Measurements from ENCODE around the gene RFX8. TPM values are rescaled to one million over a fixed set of nuclear protein-coding genes. Genes with fewer than 3 reads are reported as not detected.
A peak's percentile ranks its signal among the peaks of the same experiment; 100 is the strongest.

The RFX8 gene
- total and polyA plus RNA-seq, 3 experiments from 2014 or later, result not detected

DNA sequence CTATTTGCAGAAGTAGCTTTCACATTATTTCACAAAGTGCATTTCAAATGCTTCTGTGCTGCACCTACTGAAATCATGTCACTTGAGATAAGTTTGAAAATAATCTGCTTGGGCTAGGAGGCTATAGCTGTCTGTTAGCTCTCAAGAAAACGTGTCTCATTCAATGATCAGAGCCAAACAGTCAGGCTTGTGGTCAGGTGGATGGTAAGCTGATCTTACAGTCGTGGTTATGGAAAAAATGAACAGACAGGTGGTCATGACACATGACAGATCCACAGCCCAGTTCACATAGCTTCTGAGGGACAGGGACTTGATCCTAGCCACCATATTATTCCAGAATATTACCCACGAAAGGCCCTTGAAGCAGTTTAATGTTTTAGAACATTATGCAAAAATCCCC is 26.5 kb upstream of the RFX8 start:
- DNase-seq, result no peak
- ChIA-PET CTCF (interaction anchor here (0.9 kb wide), 1 partner anchor 83 kb away, joined by 4 read pairs; no protein-coding TSS in a partner anchor), POLR2A (no interaction called here)
- H3K27me3 Mint-ChIP-seq, result peaks cover 6 to 8% of the 10 kb centered on the region in 2 donors
- H3K9me3 Mint-ChIP-seq, result no peaks in the 10 kb centered on the region
- Histone ChIP-seq H3K4me1 (ENCODE audit: insufficient read depth, low read length) (peaks cover 8% of the 10 kb centered on the region), H3K36me3 (ENCODE audit: insufficient read depth, low read length) (no peaks in the 10 kb centered on the region), H3K27ac (ENCODE audit: low read depth, low read length) (no peak overlapping the region), H3K27me3 (ENCODE audit: insufficient read depth, low read length, poor library complexity, severe bottlenecking) (no peaks in the 10 kb centered on the region), H3K4me3 (ENCODE audit: low read length) (no peak overlapping the region), H3K9me3 (ENCODE audit: low read length) (no peaks in the 10 kb centered on the region)
- H3K4me1 Mint-ChIP-seq, result peaks cover 5 to 13% (median 10%) of the 10 kb centered on the region in 3 donors
- no peaks in the 10 kb centered on the region for H3K36me3 Mint-ChIP-seq
- no peak overlapping the region for H3K27ac Mint-ChIP-seq
- H3K4me3 Mint-ChIP-seq, result no peak overlapping the region

DNA sequence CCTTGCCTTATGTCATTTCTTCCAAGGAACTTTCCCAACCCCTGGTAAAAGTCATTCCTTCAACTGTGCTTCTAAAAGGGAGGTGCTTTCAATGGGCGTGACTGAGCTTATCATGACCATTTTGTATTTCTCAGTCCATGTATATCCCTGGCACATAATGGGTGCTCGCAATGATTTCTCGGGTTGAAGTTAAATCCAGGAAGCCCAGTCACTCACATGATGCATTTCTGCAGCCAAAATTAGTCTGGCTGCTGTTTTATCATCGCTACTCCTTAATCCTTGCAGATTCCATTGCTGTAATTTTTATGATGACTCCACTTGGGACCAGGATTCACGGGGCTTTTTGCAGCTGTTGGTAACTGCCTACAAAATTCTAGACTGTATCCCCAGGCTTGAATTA is 25.9 kb upstream of the RFX8 start:
- Histone ChIP-seq H3K36me3 (ENCODE audit: insufficient read depth, low read length) (no peaks in the 10 kb centered on the region), H3K4me3 (ENCODE audit: low read length) (no peak overlapping the region), H3K4me1 (ENCODE audit: insufficient read depth, low read length) (peaks cover 8% of the 10 kb centered on the region), H3K27me3 (ENCODE audit: insufficient read depth, low read length, poor library complexity, severe bottlenecking) (no peaks in the 10 kb centered on the region), H3K9me3 (ENCODE audit: low read length) (no peaks in the 10 kb centered on the region), H3K27ac (ENCODE audit: low read depth, low read length) (no peak overlapping the region)
- Mint-ChIP-seq H3K27me3 (peaks cover 8 to 9% of the 10 kb centered on the region in 2 donors), H3K27ac (no peak overlapping the region), H3K4me3 (no peak overlapping the region), H3K36me3 (no peaks in the 10 kb centered on the region), H3K4me1 (peaks cover 5 to 13% (median 10%) of the 10 kb centered on the region in 3 donors), H3K9me3 (no peaks in the 10 kb centered on the region)
- POLR2A ChIA-PET, result no interaction called here
- CTCF ChIA-PET, result no interaction called here
- no peak for DNase-seq

DNA sequence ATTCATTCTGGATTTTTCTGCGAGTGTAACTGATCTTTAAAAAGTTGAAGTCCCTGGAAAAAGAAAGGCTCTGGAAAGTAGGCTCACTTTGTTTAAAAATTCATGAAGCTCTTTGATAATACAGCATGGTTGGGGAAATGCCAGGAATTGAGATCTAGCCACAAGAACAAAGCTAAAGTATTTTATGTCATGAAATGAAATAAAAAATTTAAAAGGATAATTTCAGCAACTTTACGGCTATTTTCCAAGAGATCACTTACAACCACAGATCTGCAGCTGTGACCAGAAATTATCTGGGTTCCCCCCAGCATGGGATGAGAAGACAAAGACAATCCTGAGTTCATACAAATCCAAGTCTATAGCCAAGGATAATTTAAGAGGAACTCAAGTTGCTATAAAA is 25.3 kb upstream of the RFX8 start:
- peaks cover 5 to 13% (median 10%) of the 10 kb centered on the region in 3 donors for H3K4me1 Mint-ChIP-seq
- peak overlapping the region in 1 of 8 donors; percentile 32 for H3K27ac Mint-ChIP-seq
- peaks cover 8 to 9% of the 10 kb centered on the region in 2 donors for H3K27me3 Mint-ChIP-seq
- Histone ChIP-seq H3K4me1 (ENCODE audit: insufficient read depth, low read length) (peaks cover 8% of the 10 kb centered on the region), H3K4me3 (ENCODE audit: low read length) (no peak overlapping the region), H3K9me3 (ENCODE audit: low read length) (no peaks in the 10 kb centered on the region), H3K27me3 (ENCODE audit: insufficient read depth, low read length, poor library complexity, severe bottlenecking) (no peaks in the 10 kb centered on the region), H3K27ac (ENCODE audit: low read depth, low read length) (no peak overlapping the region), H3K36me3 (ENCODE audit: insufficient read depth, low read length) (no peaks in the 10 kb centered on the region)
- POLR2A ChIA-PET, result no interaction called here
- H3K36me3 Mint-ChIP-seq, result no peaks in the 10 kb centered on the region
- CTCF ChIA-PET, result no interaction called here
- H3K4me3 Mint-ChIP-seq, result no peak overlapping the region
- no peaks in the 10 kb centered on the region for H3K9me3 Mint-ChIP-seq
- no peak for DNase-seq

GRCh38 chr2:101496279-101496678 is 21.4 kb upstream of the RFX8 start:
- no peaks in the 10 kb centered on the region for H3K36me3 ChIP-seq (ENCODE audit: insufficient read depth, low read length)
- no peak overlapping the region for H3K4me3 ChIP-seq (ENCODE audit: low read length)
- H3K9me3 ChIP-seq (ENCODE audit: low read length), result no peaks in the 10 kb centered on the region
- Mint-ChIP-seq H3K9me3 (no peaks in the 10 kb centered on the region), H3K36me3 (no peaks in the 10 kb centered on the region), H3K4me1 (no peaks in the 10 kb centered on the region), H3K27ac (no peak overlapping the region), H3K27me3 (peaks cover 8 to 9% of the 10 kb centered on the region in 2 donors), H3K4me3 (no peak overlapping the region)
- no peak overlapping the region for H3K27ac ChIP-seq (ENCODE audit: low read depth, low read length)
- no peaks in the 10 kb centered on the region for H3K4me1 ChIP-seq (ENCODE audit: insufficient read depth, low read length)
- ChIA-PET POLR2A (no interaction called here), CTCF (no interaction called here)
- H3K27me3 ChIP-seq (ENCODE audit: insufficient read depth, low read length, poor library complexity, severe bottlenecking), result no peaks in the 10 kb centered on the region
- no peak for DNase-seq

DNA sequence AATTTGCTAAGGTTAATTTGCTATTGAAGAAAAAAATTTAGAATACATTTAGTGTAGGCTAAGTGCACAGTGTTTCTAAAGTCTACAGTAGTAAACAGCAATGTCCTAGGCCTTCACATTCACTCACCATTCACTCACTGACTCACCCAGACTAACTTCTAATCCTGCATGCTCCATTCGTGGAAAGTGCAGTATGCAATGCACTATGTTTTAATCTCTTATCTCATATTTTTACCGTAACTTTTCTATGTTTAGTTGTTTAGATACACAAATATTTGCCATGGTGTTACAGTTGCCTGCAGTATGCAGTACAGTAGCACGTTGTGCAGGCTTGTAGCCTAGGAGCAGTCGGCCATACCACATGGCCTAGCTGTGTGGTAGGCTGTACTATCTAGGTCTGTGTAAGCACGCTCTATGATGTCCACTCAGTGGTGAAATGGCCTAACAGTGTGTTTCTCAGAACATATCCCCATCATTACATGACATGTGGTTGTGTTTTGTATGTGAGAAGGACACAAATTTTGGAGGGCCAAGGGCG is 18.1 kb upstream of the RFX8 start:
- ChIA-PET CTCF (no interaction called here), POLR2A (no interaction called here)
- Mint-ChIP-seq H3K36me3 (peaks cover 0 to 2% (median 0%) of the 10 kb centered on the region in 3 donors), H3K4me1 (no peaks in the 10 kb centered on the region), H3K4me3 (no peak overlapping the region), H3K9me3 (no peaks in the 10 kb centered on the region), H3K27me3 (peaks cover 8 to 12% of the 10 kb centered on the region in 2 donors), H3K27ac (no peak overlapping the region)
- DNase-seq, result no peak
- H3K9me3 ChIP-seq (ENCODE audit: low read length), result no peaks in the 10 kb centered on the region
- H3K4me3 ChIP-seq (ENCODE audit: low read length), result no peak overlapping the region
- H3K36me3 ChIP-seq (ENCODE audit: insufficient read depth, low read length), result no peaks in the 10 kb centered on the region
- H3K27me3 ChIP-seq (ENCODE audit: insufficient read depth, low read length, poor library complexity, severe bottlenecking), result no peaks in the 10 kb centered on the region
- no peaks in the 10 kb centered on the region for H3K4me1 ChIP-seq (ENCODE audit: insufficient read depth, low read length)
- no peak overlapping the region for H3K27ac ChIP-seq (ENCODE audit: low read depth, low read length)

GRCh38 chr2:101486994-101487393 is 12.1 kb upstream of the RFX8 start:
- H3K4me3 Mint-ChIP-seq, result peak overlapping the region in 2 of 7 donors; percentile 6 to 18
- Histone ChIP-seq H3K27me3 (ENCODE audit: insufficient read depth, low read length, poor library complexity, severe bottlenecking) (no peaks in the 10 kb centered on the region), H3K4me1 (ENCODE audit: insufficient read depth, low read length) (peaks cover 15% of the 10 kb centered on the region), H3K36me3 (ENCODE audit: insufficient read depth, low read length) (no peaks in the 10 kb centered on the region), H3K4me3 (ENCODE audit: low read length) (no peak overlapping the region), H3K9me3 (ENCODE audit: low read length) (no peaks in the 10 kb centered on the region), H3K27ac (ENCODE audit: low read depth, low read length) (no peak overlapping the region)
- peak overlapping the region in 1 of 8 donors; percentile 58 for H3K27ac Mint-ChIP-seq
- no peaks in the 10 kb centered on the region for H3K9me3 Mint-ChIP-seq
- H3K36me3 Mint-ChIP-seq, result peaks cover 0 to 2% (median 0%) of the 10 kb centered on the region in 3 donors
- peaks cover 14 to 17% (median 15%) of the 10 kb centered on the region in 3 donors for H3K4me1 Mint-ChIP-seq
- ChIA-PET POLR2A (no interaction called here), CTCF (no interaction called here)
- H3K27me3 Mint-ChIP-seq, result peaks cover 5 to 9% of the 10 kb centered on the region in 2 donors
- DNase-seq, result no peak

DNA sequence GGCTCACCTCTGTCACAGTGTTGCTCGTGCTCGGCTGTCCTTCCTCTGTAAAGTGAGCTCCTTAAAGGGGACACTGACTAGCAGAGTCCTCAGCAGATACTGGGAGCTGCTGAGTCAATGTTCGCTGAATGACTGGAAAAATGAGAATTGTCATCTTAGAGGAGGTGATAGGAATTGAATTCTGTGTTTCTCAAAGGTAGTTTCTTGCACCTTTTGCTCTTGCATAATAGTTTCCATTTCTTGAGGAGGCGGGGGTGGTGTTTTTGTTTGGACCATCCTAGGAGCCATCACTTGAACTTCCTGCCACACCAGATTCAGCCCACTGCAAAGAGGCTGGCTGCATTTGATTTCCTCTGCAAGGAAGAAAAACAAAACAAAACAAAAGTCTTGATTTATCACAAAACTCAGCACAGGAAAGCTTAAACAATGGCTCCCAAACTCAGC is 11.4 kb upstream of the RFX8 start:
- no peak overlapping the region for H3K4me3 ChIP-seq (ENCODE audit: low read length)

GRCh38 chr2:101485856-101486255 is 10.9 kb upstream of the RFX8 start:
- POLR2A ChIA-PET, result interaction anchor here (0.6 kb wide), 1 partner anchor 9 kb away, joined by 3 read pairs; no protein-coding TSS in a partner anchor
- H3K27me3 ChIP-seq (ENCODE audit: insufficient read depth, low read length, poor library complexity, severe bottlenecking), result no peaks in the 10 kb centered on the region
- no peaks in the 10 kb centered on the region for H3K36me3 ChIP-seq (ENCODE audit: insufficient read depth, low read length)
- CTCF ChIA-PET, result no interaction called here
- H3K27ac ChIP-seq (ENCODE audit: low read depth, low read length), result no peak overlapping the region
- Mint-ChIP-seq H3K27ac (peak overlapping the region in 2 of 8 donors; percentile 43 to 68), H3K36me3 (no peaks in the 10 kb centered on the region), H3K27me3 (peaks cover 8 to 9% of the 10 kb centered on the region in 2 donors), H3K9me3 (no peaks in the 10 kb centered on the region), H3K4me3 (no peak overlapping the region), H3K4me1 (peaks cover 14 to 17% (median 15%) of the 10 kb centered on the region in 3 donors)
- H3K9me3 ChIP-seq (ENCODE audit: low read length), result no peaks in the 10 kb centered on the region
- H3K4me3 ChIP-seq (ENCODE audit: low read length), result no peak overlapping the region
- DNase-seq, result no peak
- H3K4me1 ChIP-seq (ENCODE audit: insufficient read depth, low read length), result peaks cover 15% of the 10 kb centered on the region

More for the DNA sequence above, 11.4 kb upstream of the RFX8 start:
- Histone ChIP-seq H3K27ac (ENCODE audit: low read depth, low read length) (no peak overlapping the region), H3K4me1 (ENCODE audit: insufficient read depth, low read length) (peaks cover 15% of the 10 kb centered on the region), H3K27me3 (ENCODE audit: insufficient read depth, low read length, poor library complexity, severe bottlenecking) (no peaks in the 10 kb centered on the region), H3K9me3 (ENCODE audit: low read length) (no peaks in the 10 kb centered on the region), H3K36me3 (ENCODE audit: insufficient read depth, low read length) (no peaks in the 10 kb centered on the region)
- Mint-ChIP-seq H3K36me3 (peaks cover 0 to 2% (median 0%) of the 10 kb centered on the region in 3 donors), H3K4me3 (peak overlapping the region in 1 of 7 donors; percentile 26), H3K4me1 (peaks cover 14 to 17% (median 15%) of the 10 kb centered on the region in 3 donors), H3K27ac (peak overlapping the region in 4 of 8 donors; percentile 19 to 68 (median 34)), H3K27me3 (peaks cover 8 to 9% of the 10 kb centered on the region in 2 donors), H3K9me3 (no peaks in the 10 kb centered on the region)
- CTCF ChIA-PET, result no interaction called here
- POLR2A ChIA-PET, result interaction anchor here (0.6 kb wide), 1 partner anchor 9 kb away, joined by 3 read pairs; no protein-coding TSS in a partner anchor
- DNase-seq, result no peak

Data from CD8-positive, alpha-beta memory T cell (primary cell).